Frontal cortex (tissue), 4 donors: Measurements from ENCODE around the gene AATF. TPM values are rescaled to one million over a fixed set of nuclear protein-coding genes. Genes with fewer than 3 reads are reported as not detected.

Experiments used
- DNase-seq, 2 donors: peaks; one replicate each; pipeline ENCODE4 v3.0.0; 2012; ENCODE audit warnings: low spot score in 2 of 2
- FAIRE-seq: peaks from 2 replicates; lab custom pipeline; 2012; peaks lifted over from hg19 to GRCh38; lab: Jason Lieb, UNC
- small RNA-seq: library from RNA; depleted of rRNA; stranded (forward); fragments of <200 nt; gene quantifications from one replicate; pipeline ENCODE3, GENCODE V24; 2014
- total RNA-seq: library from RNA; depleted of rRNA; stranded (reverse); fragments of >200 nt; gene quantifications from one replicate; pipeline ENCODE4 v1.2.3, GENCODE V29; 2014
- donor health status: control.
- donor health status: control.
- donor health status: control.

The AATF gene
- total RNA-seq, 1 donor from 2014 or later = 21.2 TPM

DNA sequence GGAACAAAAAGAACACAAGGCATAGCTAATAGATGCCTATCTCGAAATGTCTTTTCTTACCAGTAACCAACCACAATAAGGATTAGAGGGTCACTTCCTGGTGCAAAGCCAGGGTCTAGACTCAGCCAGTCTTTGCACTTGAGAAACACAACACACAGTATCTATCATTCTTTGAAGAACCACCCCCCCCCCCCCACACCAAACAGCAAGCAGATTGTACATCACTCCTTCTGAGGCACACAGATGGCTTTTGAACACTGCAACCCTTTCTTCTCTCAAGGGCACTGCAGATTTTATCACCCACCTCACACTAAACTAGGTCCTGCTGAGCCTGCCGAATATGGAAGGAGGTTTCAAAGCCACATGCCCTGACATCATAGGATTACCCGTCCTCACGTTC lies 145.6 kb downstream of the AATF start:
- FAIRE-seq (no peak), DNase-seq (no peak)

DNA sequence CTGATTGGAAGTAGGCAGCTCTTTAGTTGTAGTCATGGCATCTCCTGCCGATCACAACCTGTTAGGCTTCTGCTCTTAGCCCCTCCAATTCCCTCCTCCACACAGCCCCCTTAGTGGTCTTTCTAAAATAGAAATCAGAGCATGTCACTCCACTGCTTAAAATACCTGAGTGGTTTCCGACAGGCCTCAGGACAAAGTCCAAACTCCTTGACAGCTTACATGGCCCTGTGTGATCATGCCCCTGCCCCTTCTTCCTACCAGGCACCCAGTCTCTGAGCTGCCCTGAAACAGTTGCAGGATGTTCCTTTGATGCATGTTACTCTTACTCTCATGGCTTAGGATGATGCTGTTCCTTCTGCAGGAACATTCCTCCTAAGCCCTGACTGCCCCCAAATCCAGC lies 147.3 kb downstream of the AATF start:
- no peak for FAIRE-seq

DNA sequence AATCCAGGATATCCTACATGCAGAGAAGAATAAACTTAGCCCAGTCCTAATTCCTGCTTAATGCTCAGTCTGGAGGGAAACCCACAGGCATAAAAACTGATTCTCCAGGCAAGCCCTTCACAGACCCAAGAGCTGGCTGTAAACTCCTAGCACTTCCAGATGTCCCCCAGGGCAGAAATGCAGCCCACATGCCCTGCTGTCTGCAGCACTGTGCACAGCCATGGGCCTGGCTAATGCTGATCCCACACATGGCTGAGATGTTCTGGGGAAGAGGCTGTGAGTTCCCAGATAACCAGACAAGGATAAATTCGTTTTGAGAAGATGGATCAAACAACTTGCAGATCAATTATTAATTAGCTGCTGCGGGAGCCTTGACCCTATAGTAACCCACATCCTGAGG lies 148.4 kb downstream of the AATF start:
- DNase-seq = no peak
- no peak for FAIRE-seq

More for the DNA sequence above, 147.3 kb downstream of the AATF start:
- no peak for DNase-seq

DNA sequence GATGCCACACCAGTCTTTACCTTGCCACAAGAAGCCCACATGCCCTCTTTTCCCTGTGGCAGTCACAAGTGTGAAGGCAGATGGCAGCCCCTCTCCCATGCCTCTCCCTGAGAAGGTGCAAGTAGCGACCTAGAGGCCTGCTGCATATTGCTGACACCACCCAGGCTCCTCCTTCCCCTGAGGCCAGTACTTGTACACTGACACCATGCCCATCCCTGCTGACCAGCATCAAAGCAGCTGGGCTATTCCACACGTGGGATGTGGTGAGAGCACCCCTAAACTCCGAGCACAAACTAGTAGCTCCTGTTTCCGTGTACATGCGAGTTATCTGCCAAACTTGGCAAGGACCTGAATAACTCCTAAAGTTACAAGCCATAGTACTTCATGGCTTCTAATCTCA lies 149.4 kb downstream of the AATF start:
- DNase-seq (no peak), FAIRE-seq (no peak)

DNA sequence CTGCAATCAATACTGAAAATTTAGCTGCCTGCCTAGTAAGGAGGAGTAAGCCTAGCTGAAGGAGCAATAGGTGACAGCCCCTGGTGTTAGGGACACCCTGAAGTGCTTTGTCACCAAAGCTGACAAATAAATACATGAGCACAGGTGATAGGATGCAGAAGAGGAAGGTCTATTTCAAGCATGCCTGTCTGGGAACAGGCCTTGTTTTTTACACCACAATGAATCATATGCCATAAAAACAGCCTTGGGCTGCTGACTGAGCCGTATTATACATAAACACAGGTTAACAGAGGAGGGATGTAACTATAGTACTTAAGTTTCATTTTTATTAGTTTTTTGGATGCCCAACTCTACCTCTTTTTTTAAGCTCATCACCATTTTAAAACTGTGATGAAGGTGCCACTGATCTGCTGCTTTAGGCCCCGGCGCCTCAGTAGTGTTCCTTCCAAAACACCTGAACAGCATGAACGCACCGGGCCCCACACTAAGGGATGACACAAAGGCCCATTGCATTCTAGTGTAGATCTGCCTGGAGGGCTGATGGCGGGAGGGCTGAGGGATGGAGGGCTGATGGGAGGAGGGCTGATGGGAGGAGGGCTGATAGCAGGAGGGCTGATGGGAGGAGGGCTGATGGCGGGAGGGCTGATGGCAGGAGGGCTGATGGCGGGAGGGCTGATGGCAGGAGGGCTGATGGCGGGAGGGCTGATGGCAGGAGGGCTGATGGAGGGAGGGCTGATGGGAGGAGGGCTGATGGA lies 150.3 kb downstream of the AATF start:
- no peak for DNase-seq
- no peak for FAIRE-seq

DNA sequence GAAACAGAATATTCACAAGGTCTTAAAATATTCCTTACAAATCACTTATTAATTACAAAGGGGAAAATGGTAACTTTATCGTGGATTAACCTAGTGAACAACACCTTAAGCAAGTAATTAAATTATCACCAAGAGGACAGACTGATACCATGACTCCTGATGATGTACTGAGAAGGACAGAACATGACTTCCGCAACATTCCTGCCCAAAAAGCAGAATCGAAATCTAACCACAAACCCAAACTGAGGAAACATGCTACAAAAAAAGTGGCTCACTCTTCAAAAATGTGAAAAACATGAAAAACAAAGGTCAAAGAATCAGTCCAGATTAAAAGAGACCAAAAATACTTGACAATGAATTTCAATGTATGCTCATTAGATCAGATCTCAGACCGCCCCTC lies 151.5 kb downstream of the AATF start:
- DNase-seq (no peak), FAIRE-seq (no peak)

DNA sequence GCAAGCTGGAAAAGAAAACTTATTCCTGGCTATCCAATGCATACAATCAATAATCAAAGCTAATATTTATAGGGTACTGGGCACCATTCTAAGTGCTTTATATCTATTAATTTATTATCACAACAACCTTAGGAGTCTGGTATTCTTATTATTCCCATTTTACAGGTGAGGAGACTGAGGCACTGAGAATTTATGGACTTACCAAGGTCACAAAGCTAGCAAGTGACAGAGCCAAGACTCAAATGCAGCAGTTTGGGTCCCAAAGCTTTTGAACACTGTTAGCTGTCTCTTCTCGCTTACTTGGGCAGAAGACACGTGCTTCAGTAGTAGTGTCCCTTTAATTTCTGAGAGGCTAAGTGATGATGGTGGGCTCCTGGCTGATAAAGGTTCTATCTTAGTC lies 152.6 kb downstream of the AATF start:
- DNase-seq = no peak
- FAIRE-seq = no peak

DNA sequence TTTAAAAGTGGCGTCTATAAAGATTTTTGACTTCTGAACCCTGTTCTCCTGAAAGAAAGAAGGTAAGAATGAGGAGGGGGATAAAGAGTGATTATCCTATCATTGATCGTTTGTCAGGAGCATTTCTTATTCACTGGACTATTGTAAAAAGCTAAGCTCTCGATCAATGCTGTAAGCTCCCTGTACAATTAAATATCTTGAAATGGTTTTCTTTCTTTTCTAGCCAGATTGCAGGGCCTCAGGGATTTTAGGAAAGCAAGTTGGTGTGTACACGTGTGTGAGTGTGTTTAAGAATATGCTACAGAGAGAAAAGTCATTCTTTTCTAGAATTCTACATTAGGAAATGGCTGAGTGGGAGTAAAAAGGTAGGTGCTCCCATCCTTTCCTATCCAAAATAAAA lies 154.5 kb downstream of the AATF start:
- FAIRE-seq (no peak), DNase-seq (no peak)

DNA sequence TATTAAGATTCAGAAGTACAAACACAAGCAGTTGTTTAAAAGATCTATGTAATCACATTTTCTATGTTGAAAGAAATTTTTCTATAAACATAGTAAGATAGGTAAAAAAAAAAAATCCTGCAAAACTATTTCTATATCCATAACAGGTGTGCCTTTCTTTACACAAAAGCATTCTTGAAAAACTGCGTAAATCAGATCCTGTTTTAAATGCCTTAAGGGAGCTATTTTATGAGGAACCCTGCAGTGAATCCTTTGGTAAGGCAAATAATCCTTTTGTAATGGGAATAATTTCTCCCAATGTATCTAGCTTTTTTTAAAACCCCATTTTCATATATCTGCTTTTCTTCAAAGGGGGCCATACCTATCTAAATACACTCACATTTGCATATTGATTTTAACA lies 157.3 kb downstream of the AATF start:
- FAIRE-seq (no peak), DNase-seq (no peak)

Small RNA genes lying within 50 kb of the gene (small RNA-seq; reads per million reads assigned to genes)
- gene AC243773.2 = not detected
- gene MIR2909 = not detected

Other genes starting within 250 kb of the AATF start
- gene LHX1, start 11.5 kb upstream of the AATF start, total RNA-seq = under 0.01 TPM